ENCODE data around the gene CGN. TPM values are rescaled to one million over a fixed set of nuclear protein-coding genes. Genes with fewer than 3 reads are reported as not detected.
A peak's percentile ranks its signal among the peaks of the same experiment; 100 is the strongest.

The CGN gene
- total and polyA plus RNA-seq, 2 donors (not counting 1 experiment from before 2014, with no cell fraction given): 0.22 to 0.81 TPM

DNA sequence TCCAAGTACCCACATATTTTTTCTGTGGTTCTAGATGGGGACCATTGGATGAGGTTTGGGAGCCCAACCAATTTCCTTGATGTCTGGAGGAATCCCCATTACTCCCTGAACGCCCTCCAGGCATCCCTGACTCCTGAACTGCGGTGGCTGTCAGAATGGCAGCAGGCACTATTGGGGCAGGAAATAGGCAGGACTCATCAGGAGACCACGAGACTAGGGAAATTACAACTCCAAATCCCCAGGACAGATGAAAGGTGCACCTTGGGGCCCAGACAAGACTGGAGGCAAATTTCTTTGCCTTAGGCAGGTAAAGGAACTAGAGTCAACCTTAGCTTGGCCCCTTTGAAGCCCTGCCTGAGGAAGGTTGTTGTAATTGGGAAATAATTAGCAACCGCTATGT is 1.1 kb downstream of the CGN start:
- no peak overlapping the region for H3K27ac ChIP-seq (ENCODE audit: low read length in 2 of 2)
- peaks cover 0 to 12% (median 2%) of the 10 kb centered on the region in 4 experiments for H3K27me3 ChIP-seq (replicated peaks in 1 of 4; ENCODE audit: control extremely low read depth in 1 of 4, control insufficient read depth in 3 of 4, insufficient read depth in 4 of 4, low read length in 3 of 4)
- no peaks in the 10 kb centered on the region for H3K9me3 Mint-ChIP-seq (ENCODE audit: insufficient read depth)
- H3K4me2 ChIP-seq (replicated peaks; ENCODE audit: low read depth, low read length, poor library complexity, severe bottlenecking): peak overlapping the region; percentile 100
- H2AFZ ChIP-seq (ENCODE audit: insufficient read depth, low read depth, low read length, poor library complexity, severe bottlenecking): peak overlapping the region; percentile 95
- intact Hi-C loops (cut with micrococcal nuclease): no loop called here
- no peak for DNase-seq
- H4K20me1 ChIP-seq (ENCODE audit: control insufficient read depth, insufficient read depth, low read length, poor library complexity, severe bottlenecking): no peaks in the 10 kb centered on the region
- peak overlapping the region; percentile 84 for H3K9ac ChIP-seq (ENCODE audit: low read length)
- H3K36me3 ChIP-seq (replicated peaks in 1 of 2; ENCODE audit: control extremely low read depth in 1 of 2, control insufficient read depth in 1 of 2, extremely low read depth in 1 of 2, insufficient read depth in 2 of 2, low read length in 1 of 2): no peaks in the 10 kb centered on the region
- no peak for TF ChIP-seq EZH2 (IDR thresholded peaks at IDR 0.05; ENCODE audit: borderline replicate concordance, insufficient read depth, low read depth, low read length, poor library complexity, severe bottlenecking)
- H3K27me3 Mint-ChIP-seq: no peaks in the 10 kb centered on the region
- peak overlapping the region in 4 of 5 experiments; percentile 54 to 85 (median 72) for H3K4me3 ChIP-seq (ENCODE audit: control extremely low read depth in 1 of 5, extremely low read depth in 1 of 5, insufficient read depth in 1 of 5, low read depth in 2 of 5, low read length in 4 of 5)
- H3K4me3 Mint-ChIP-seq: peak overlapping the region; percentile 96
- H3K27ac Mint-ChIP-seq: no peak overlapping the region
- H3K4me1 Mint-ChIP-seq: peaks cover 15% of the 10 kb centered on the region
- no peaks in the 10 kb centered on the region for H3K79me2 ChIP-seq (ENCODE audit: control insufficient read depth, insufficient read depth, low read length)
- no peak for ATAC-seq (ENCODE audit: low read depth)
- ChIA-PET CTCF (no interaction called here), POLR2A (interaction anchor here (0.6 kb wide), 1 partner anchor 156 kb away, joined by 6 read pairs; no protein-coding TSS in a partner anchor)
- H3K9me3 ChIP-seq (ENCODE audit: control extremely low read depth in 1 of 3, control insufficient read depth in 2 of 3, insufficient read depth in 1 of 3, low read length in 2 of 3): no peaks in the 10 kb centered on the region
- H3K4me1 ChIP-seq (ENCODE audit: control insufficient read depth in 2 of 2, insufficient read depth in 2 of 2, low read length in 2 of 2): peaks cover 16 to 23% of the 10 kb centered on the region in 2 donors
- 68% methylated on average over 4 of the region's 4 CpGs for WGBS (ENCODE audit: insufficient coverage)

DNA sequence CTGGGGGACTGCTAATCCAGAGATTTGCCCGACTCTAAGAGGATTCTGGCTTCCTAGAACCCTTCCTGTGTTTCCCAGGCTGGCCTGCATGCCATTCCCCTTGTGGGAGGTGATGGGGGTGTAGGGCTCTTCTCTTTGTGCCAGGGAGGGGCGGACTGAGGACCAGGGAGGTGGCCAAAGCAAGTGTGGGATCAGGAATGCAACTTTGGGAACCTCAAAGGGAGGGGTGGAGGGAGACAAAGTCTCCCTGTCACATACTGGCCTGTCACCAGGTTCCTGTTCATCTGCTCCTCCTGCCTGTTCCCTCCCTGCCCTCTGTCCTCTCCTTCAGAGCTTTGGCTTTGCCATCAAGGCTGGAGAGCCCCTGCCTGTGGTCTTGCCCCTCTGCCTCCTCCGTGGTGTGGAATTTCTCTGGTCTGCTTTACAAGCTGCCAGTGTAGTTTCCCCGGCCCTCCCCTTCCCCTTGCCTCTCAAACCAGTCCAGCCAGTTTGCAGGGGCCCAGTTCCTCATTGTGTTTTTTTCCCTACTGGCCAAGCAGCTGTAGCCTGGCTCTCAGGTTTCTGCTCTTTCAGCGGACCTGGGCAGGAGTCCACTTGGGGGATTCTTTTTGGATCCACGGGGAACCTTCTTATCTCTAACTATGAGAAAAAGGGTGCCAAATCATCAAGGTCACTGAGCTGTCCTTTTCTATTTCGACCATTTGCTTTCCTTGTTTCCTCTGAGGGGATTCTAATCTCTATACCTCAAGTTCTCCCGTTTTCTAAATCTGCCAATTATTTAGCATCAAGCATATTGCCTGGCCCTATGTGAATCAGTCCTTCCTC is 1.8 kb downstream of the CGN start:
- WGBS (ENCODE audit: insufficient coverage): 66% methylated on average over 7 of the region's 8 CpGs
- H3K27me3 ChIP-seq (replicated peaks in 1 of 4; ENCODE audit: control extremely low read depth in 1 of 4, control insufficient read depth in 3 of 4, insufficient read depth in 4 of 4, low read length in 3 of 4): peaks cover 0 to 12% (median 2%) of the 10 kb centered on the region in 4 experiments
- intact Hi-C loops (cut with micrococcal nuclease): no loop called here
- ChIA-PET POLR2A (no interaction called here), CTCF (no interaction called here)
- H3K27ac ChIP-seq (ENCODE audit: low read length in 2 of 2): no peak overlapping the region
- H3K4me1 Mint-ChIP-seq: peaks cover 15% of the 10 kb centered on the region
- TF ChIP-seq, protein P1, sequence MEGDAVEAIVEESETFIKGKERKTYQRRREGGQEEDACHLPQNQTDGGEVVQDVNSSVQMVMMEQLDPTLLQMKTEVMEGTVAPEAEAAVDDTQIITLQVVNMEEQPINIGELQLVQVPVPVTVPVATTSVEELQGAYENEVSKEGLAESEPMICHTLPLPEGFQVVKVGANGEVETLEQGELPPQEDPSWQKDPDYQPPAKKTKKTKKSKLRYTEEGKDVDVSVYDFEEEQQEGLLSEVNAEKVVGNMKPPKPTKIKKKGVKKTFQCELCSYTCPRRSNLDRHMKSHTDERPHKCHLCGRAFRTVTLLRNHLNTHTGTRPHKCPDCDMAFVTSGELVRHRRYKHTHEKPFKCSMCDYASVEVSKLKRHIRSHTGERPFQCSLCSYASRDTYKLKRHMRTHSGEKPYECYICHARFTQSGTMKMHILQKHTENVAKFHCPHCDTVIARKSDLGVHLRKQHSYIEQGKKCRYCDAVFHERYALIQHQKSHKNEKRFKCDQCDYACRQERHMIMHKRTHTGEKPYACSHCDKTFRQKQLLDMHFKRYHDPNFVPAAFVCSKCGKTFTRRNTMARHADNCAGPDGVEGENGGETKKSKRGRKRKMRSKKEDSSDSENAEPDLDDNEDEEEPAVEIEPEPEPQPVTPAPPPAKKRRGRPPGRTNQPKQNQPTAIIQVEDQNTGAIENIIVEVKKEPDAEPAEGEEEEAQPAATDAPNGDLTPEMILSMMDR (IDR thresholded peaks at IDR 0.05): no peak
- TF ChIP-seq EZH2 (IDR thresholded peaks at IDR 0.05; ENCODE audit: borderline replicate concordance, insufficient read depth, low read depth, low read length, poor library complexity, severe bottlenecking): no peak
- no peaks in the 10 kb centered on the region for H3K36me3 ChIP-seq (replicated peaks in 1 of 2; ENCODE audit: control extremely low read depth in 1 of 2, control insufficient read depth in 1 of 2, extremely low read depth in 1 of 2, insufficient read depth in 2 of 2, low read length in 1 of 2)
- H3K9me3 Mint-ChIP-seq (ENCODE audit: insufficient read depth): no peaks in the 10 kb centered on the region
- no peaks in the 10 kb centered on the region for H3K79me2 ChIP-seq (ENCODE audit: control insufficient read depth, insufficient read depth, low read length)
- H3K4me1 ChIP-seq (ENCODE audit: control insufficient read depth in 2 of 2, insufficient read depth in 2 of 2, low read length in 2 of 2): peaks cover 16 to 23% of the 10 kb centered on the region in 2 donors
- H3K4me3 Mint-ChIP-seq: peak overlapping the region; percentile 33
- no peak overlapping the region for H3K4me2 ChIP-seq (replicated peaks; ENCODE audit: low read depth, low read length, poor library complexity, severe bottlenecking)
- H3K9me3 ChIP-seq (ENCODE audit: control extremely low read depth in 1 of 3, control insufficient read depth in 2 of 3, insufficient read depth in 1 of 3, low read length in 2 of 3): no peaks in the 10 kb centered on the region
- H3K4me3 ChIP-seq (ENCODE audit: control extremely low read depth in 1 of 5, extremely low read depth in 1 of 5, insufficient read depth in 1 of 5, low read depth in 2 of 5, low read length in 4 of 5): no peak overlapping the region
- no peak overlapping the region for H2AFZ ChIP-seq (ENCODE audit: insufficient read depth, low read depth, low read length, poor library complexity, severe bottlenecking)
- H3K27ac Mint-ChIP-seq: peak overlapping the region; percentile 6
- no peaks in the 10 kb centered on the region for H3K27me3 Mint-ChIP-seq
- no peaks in the 10 kb centered on the region for H4K20me1 ChIP-seq (ENCODE audit: control insufficient read depth, insufficient read depth, low read length, poor library complexity, severe bottlenecking)
- DNase-seq (no peak), ATAC-seq (ENCODE audit: low read depth) (no peak)
- H3K9ac ChIP-seq (ENCODE audit: low read length): no peak overlapping the region
